Left ventricle myocardium inferior (tissue), 1 donor: ENCODE data around the gene MPST. TPM values are rescaled to one million over a fixed set of nuclear protein-coding genes. Genes with fewer than 3 reads are reported as not detected.
A peak's percentile ranks its signal among the peaks of the same experiment; 100 is the strongest.

Experiments used
- DNase-seq: peaks from one replicate; pipeline ENCODE4 v3.0.0-alpha.2; 2020
- H3K27ac ChIP-seq: fragments of 200-600 bp; replicated peaks from 2 replicates; pipeline ENCODE4 v1.8.0; 2021
- H3K27me3 ChIP-seq: fragments of 200-600 bp; 2 replicates; pipeline ENCODE4 v1.8.0; 2021; ENCODE audit warnings: low read depth
- H3K36me3 ChIP-seq: fragments of 200-600 bp; 2 replicates; pipeline ENCODE4 v1.8.0; 2021
- H3K4me1 ChIP-seq: fragments of 200-600 bp; 2 replicates; pipeline ENCODE4 v1.8.0; 2021
- H3K4me3 ChIP-seq: fragments of 200-600 bp; 2 replicates; pipeline ENCODE4 v1.8.0; 2021; ENCODE audit warnings: mild to moderate bottlenecking, moderate library complexity
- H3K9me3 ChIP-seq: fragments of 200-600 bp; replicated peaks from 2 replicates; pipeline ENCODE4 v1.8.0; 2021
- CTCF ChIP-seq: fragments of 200-600 bp; IDR thresholded peaks from 2 replicates; pipeline ENCODE4 v1.8.0; 2021; ENCODE audit warnings: antibody characterized with exemption, mild to moderate bottlenecking, borderline replicate concordance
- intact Hi-C: fragments of 100-400 bp; cut with micrococcal nuclease; formaldehyde crosslinking; loops from one replicate; pipeline ENCODE4 v1.11.0; 2022
- total RNA-seq: library from RNA; stranded (reverse); fragmentation: NEBNext Ultra II Directional; extraction: Animal tissue kit (Norgen Biotek cat#: 25700); gene quantifications from one replicate; pipeline ENCODE4 v1.2.1, GENCODE V29; 2021
- donor health status: DM: no; HTN: yes; CAD: no; lungs with severe emphysema.

MPST gene
- total RNA-seq, 1 donor from 2014 or later: 58.3 TPM

- intact Hi-C loops: no loop called here
- peak within 1 kb of the TSS; percentile 81 for H3K4me3 ChIP-seq
- H3K36me3 ChIP-seq: peaks cover 11% of the 10 kb centered on the region
- H3K4me1 ChIP-seq: peaks cover 30% of the 10 kb centered on the region
- DNase-seq: peak; percentile 79
- no peaks in the 10 kb centered on the region for H3K27me3 ChIP-seq
- no peaks in the 10 kb centered on the region for H3K9me3 ChIP-seq
- no peak for TF ChIP-seq CTCF
- peak within 1 kb of the TSS; percentile 30 for H3K27ac ChIP-seq
These were observed 32.1 kb downstream of the MPST start, which contains the start of gene KCTD17 for GRCh38 chr22:37051391-37052385. TSS of gene KCTD17 (plus strand) at chr22:37051742. CDS start at chr22:37051761, 19 bp downstream.

GRCh38 chr22:37052386-37053309 is 33.1 kb downstream of the MPST start:
- intact Hi-C loops: no loop called here
- no peak for DNase-seq
- H3K27me3 ChIP-seq: no peaks in the 10 kb centered on the region
- H3K9me3 ChIP-seq: no peaks in the 10 kb centered on the region
- TF ChIP-seq CTCF: no peak
- peak overlapping the region; percentile 81 for H3K4me3 ChIP-seq
- H3K27ac ChIP-seq: peak overlapping the region; percentile 73
- peaks cover 21% of the 10 kb centered on the region for H3K36me3 ChIP-seq
- peaks cover 30% of the 10 kb centered on the region for H3K4me1 ChIP-seq

- intact Hi-C loops: no loop called here
- DNase-seq: peak; percentile 47
- Histone ChIP-seq H3K27me3 (no peaks in the 10 kb centered on the region), H3K36me3 (peaks cover 26% of the 10 kb centered on the region), H3K27ac (peak overlapping the region; percentile 73), H3K4me1 (peaks cover 30% of the 10 kb centered on the region), H3K4me3 (no peak overlapping the region), H3K9me3 (no peaks in the 10 kb centered on the region)
- TF ChIP-seq CTCF: no peak
These were observed 33.9 kb downstream of the MPST start for GRCh38 chr22:37053310-37054055.

- Histone ChIP-seq H3K9me3 (no peaks in the 10 kb centered on the region), H3K27me3 (no peaks in the 10 kb centered on the region), H3K4me1 (peaks cover 30% of the 10 kb centered on the region), H3K36me3 (peaks cover 31% of the 10 kb centered on the region), H3K27ac (peak overlapping the region; percentile 73), H3K4me3 (no peak overlapping the region)
- intact Hi-C loops: no loop called here
- no peak for TF ChIP-seq CTCF
- DNase-seq: no peak
These were observed 34.5 kb downstream of the MPST start for GRCh38 chr22:37054056-37054395.
